ENCODE results near the gene STK33.

STK33 gene

GRCh38 chr11:8593935-8594909 lies at the start of gene STK33:
STK33 (minus strand) TSS chr11:8594228; CDS start chr11:8474905, 119,323 bp downstream.
- DNase-seq (ENCODE audit: insufficient read length, low spot score) (peak; percentile 76), FAIRE-seq (peak; percentile 91)

- FAIRE-seq (no peak), DNase-seq (ENCODE audit: insufficient read length, low spot score) (no peak)
These were observed 48.3 kb upstream of the STK33 start for GRCh38 chr11:8642196-8642841.

DNA sequence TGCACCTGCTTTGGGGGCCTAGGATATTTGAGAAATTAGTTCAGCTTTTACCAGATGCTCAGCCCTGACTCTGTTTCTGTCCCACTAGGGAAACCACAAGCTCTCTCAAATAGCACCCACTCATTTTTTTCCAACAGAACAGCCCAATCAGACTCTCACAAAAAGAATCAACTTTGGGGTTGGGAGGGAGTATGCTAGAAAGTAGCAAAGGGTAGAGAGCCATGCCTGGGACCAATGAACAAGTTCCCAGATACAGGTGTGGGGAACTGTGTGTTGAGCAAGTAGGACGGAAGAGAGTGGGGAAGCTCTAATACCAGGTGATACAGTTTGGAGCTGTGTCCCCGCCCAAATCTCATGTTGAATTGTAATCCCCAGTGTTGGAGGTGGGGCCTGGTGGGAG lies 47.3 kb upstream of the STK33 start:
- FAIRE-seq (no peak), DNase-seq (ENCODE audit: insufficient read length, low spot score) (no peak)

DNA sequence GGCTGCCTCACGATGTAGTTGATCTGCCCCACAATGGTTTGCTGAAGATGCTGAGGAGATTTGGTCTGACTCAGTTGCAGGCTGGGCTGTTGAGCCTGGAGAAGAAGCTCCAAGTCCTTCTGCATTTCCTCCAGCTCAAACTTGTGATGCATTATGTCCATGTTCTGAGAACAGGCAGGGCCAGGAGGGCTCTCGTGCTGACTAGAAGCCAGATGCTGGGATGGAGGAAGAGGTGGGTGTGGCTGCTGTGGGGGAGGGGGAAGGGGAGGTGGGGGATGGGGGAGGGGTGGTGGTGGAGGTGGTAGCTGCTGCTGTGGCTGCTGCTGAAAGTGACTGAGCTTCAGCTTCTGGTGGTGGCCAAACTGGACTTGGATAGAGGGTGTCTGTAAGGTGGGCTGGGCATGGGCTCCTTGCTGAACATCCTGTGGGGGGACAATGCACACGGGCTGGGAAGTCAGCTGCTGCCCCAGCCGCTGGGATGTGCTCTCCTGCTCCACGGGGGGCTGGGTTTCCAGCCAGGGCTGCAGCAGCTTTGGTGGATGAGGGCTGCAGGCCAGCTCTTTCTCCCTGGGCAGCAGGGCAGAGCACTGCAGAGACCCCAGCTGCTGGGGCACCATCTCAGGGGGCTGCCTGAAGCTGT lies 46.4 kb upstream of the STK33 start:
- no peak for FAIRE-seq
- no peak for DNase-seq (ENCODE audit: insufficient read length, low spot score)

- no peak for FAIRE-seq
- DNase-seq (ENCODE audit: insufficient read length, low spot score), result no peak
These were observed 45.6 kb upstream of the STK33 start for GRCh38 chr11:8639655-8640054.

DNA sequence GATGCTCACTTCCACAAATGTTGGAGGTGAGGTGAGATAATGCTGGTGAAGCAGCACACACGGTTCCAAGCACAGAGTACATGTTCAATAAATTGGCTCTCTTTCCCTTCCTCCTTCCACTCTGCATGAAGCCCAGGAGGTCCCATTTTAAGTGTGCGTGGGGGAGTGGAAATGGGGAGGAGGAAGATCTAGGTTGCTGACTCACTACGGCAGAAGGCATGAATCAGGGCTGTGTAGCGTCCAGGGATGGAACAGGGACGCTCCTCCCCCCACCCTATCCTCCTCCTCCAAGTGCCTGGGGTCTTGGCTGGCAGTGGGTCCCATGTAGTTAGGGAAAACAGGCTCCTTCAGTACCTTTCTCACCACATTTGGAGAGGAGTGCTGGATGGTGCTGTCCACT lies 44.3 kb upstream of the STK33 start:
- DNase-seq (ENCODE audit: insufficient read length, low spot score) (no peak), FAIRE-seq (no peak)

GRCh38 chr11:8636127-8636526 lies 42.1 kb upstream of the STK33 start:
- no peak for DNase-seq (ENCODE audit: insufficient read length, low spot score)

DNA sequence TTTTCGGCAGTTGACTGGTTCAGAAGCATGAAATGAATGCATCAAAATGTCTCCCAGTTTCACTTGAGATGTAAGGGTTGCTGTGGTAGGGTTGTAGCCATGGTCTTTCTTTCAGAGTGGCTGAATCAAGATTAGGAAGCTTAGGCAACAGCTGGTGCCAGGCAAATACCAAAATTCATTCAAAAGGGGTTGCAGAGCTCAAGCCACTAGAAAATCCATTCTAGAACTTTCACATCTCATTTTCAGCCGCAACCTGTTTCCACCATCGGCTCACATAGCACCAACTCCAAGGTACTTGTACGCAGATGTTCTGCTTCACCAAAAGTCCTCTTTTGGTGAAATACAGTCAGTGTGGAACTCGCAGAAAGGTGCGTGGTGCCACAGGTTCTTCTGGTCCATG lies 40.5 kb upstream of the STK33 start:
- DNase-seq (ENCODE audit: insufficient read length, low spot score) (no peak), FAIRE-seq (no peak)

More at GRCh38 chr11:8636127-8636526, 42.1 kb upstream of the STK33 start:
- no peak for FAIRE-seq

DNA sequence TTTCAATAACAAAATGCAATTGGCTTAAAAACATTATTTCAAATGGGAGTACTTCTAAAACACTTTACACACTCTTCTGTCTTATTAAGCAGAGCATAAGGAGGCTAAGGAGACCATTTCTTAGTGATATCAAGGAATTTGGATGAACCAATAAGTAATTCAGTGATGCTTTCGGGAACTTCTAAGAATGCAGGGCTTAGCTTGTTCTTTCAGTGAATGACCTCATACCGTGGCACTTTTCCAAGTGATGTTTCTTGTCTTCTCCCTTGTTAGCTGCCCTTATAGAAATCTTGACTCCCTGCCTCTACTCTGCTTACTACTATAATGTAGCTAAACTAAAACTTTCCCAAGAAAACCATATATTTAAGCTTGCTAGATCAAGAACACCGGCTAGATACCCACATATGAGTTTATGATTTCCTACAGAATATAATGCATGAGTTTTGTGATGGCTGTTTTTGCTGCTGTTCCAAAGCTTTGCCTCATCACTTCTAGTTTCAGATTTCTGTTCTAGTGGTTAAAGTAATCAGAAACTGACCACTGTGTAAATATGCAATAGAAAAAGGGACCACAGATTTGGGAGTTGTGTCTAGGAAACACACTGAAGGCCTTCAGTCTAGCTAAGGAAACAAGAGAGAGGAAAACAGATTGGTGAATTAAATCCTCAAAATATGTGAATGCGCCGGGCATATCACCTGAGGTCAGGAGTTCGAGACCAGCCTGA lies 37.5 kb upstream of the STK33 start:
- DNase-seq (ENCODE audit: insufficient read length, low spot score) (no peak), FAIRE-seq (no peak)

DNA sequence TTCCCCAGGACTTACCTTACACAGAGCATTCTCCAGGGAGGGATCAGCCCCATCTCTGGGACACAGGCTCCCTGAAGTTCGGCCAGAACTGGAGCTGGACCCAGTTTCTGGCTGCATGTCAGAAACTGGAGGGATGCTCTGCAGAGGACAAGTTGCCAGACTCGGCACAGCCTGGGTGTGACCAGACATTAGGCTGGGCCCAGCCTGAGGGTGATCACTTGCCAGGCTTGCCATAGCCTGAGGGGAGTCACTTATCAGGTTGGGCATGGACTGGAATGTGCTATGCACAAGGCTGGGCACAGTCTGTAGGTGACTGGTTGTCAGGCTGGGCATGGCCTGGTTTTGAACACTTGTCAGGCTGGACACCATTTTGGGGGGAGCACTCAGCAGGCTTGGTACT lies 30.7 kb upstream of the STK33 start:
- DNase-seq (ENCODE audit: insufficient read length, low spot score), result no peak
- no peak for FAIRE-seq

- FAIRE-seq, result no peak
- no peak for DNase-seq (ENCODE audit: insufficient read length, low spot score)
These were observed 27.1 kb upstream of the STK33 start for GRCh38 chr11:8621147-8621546.

DNA sequence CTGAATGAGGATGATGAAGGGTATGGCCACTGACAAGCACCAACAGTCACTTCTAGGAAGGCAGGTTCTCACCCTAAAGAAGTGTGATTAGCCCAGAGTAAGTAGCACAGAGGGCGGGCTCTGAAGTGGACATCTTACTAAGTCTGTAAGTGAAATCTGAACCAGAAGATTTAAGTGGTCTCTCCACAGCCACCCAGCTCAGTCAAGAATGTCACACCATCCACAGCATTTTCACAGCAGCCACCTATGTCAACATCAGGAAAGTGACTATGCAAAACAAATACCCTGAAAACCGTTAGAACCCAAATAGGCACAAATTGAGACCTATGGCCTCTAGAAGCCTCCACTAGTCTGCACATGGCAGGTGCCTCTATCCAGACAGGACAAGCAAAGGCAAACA lies 23.0 kb upstream of the STK33 start:
- FAIRE-seq (no peak), DNase-seq (ENCODE audit: insufficient read length, low spot score) (no peak)

GRCh38 chr11:8615291-8616032 lies 21.4 kb upstream of the STK33 start:
- DNase-seq (ENCODE audit: insufficient read length, low spot score), result no peak
- FAIRE-seq, result no peak

GRCh38 chr11:8614497-8614896 lies 20.5 kb upstream of the STK33 start:
- DNase-seq (ENCODE audit: insufficient read length, low spot score), result no peak
- no peak for FAIRE-seq

DNA sequence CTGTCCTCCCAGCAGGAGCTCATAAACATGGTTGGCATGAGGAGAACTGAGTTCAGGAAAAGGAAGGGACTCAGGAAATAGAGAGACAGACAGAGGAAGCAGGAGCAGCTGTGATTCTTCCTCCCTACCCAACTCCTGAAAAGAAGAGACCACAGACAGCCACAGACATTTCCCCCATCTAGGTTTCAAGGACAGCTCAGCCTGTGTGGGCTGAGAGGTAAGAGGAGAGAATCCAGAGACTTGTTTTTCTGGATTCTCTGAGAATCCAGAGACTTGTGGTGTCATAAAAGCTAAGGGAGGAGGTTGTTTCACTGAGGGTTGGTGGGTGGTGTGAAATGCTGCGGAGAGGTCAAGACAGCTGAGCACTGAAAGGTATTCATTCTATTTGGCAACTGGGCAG lies 19.0 kb upstream of the STK33 start:
- DNase-seq (ENCODE audit: insufficient read length, low spot score), result no peak
- no peak for FAIRE-seq

GRCh38 chr11:8612522-8612921 lies 18.5 kb upstream of the STK33 start:
- FAIRE-seq (no peak), DNase-seq (ENCODE audit: insufficient read length, low spot score) (no peak)

DNA sequence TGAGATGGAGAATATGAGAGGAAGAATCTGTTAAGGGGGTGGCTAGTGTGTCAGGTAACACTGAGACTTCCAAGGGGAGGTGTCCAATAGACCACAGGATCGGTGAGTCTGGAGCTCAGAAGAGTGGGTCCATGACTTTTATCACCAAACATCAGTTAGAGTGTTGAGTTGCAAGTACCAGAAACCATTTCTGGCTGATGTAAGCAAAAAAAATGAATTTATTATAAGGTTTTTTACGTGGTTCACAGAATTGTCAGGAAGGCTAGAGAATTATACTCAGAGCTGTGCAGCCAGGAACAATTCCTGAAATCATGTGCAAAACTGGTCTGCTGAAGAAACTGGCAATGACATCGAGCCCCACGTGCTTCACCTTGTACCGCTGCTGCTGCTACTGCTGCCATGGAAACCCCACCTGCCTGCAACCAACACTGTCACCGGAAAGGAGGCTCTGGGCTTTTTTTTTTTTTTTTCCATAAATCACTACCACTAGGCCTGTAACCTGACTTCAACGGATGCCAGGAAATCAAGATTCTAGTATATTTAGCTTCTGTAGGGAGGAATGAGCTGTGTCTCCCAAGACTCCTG lies 16.6 kb upstream of the STK33 start:
- no peak for DNase-seq (ENCODE audit: insufficient read length, low spot score)
- FAIRE-seq, result no peak

DNA sequence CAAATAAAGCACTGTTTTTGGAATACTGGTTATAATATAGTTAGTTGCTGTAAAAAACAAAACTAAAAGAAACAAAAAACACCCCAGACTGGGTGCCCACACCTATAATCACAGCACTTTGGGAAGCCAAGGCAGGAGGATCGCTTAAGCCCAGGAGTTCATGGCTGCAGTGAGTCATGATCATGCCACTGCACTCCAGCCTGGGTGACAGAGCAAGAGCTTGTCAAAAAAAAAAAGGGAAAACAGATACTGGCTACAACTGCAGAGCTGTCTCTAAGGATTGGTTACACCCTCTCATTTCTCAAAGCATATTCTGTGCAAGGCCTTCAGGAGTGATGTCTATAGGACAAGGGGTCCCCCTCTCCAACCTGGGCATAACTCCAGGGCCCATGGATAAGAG lies 14.6 kb upstream of the STK33 start:
- DNase-seq (ENCODE audit: insufficient read length, low spot score) (no peak), FAIRE-seq (no peak)

- DNase-seq (ENCODE audit: insufficient read length, low spot score) (no peak), FAIRE-seq (no peak)
These were observed 12.0 kb upstream of the STK33 start for GRCh38 chr11:8605971-8606563.
